Activated naive CD4-positive, alpha-beta T cell treated with anti-CD3 and anti-CD28 coated beads, Interleukin-2, amount 50 U/mL, for 24 hours (primary cell): Measurements from ENCODE around the gene CAB39L.
A peak's percentile ranks its signal among the peaks of the same experiment; 100 is the strongest.

Experiments used
- H3K27ac Mint-ChIP-seq: one replicate; pipeline ENCODE4 v1.8.0; 2021; ENCODE audit warnings: mild to moderate bottlenecking, mixed read lengths
- H3K27me3 Mint-ChIP-seq: one replicate; pipeline ENCODE4 v1.8.0; 2021; ENCODE audit warnings: mixed read lengths
- H3K36me3 Mint-ChIP-seq: one replicate; pipeline ENCODE4 v1.8.0; 2021; ENCODE audit warnings: mixed read lengths
- H3K4me1 Mint-ChIP-seq: one replicate; pipeline ENCODE4 v1.8.0; 2021; ENCODE audit warnings: mixed read lengths
- H3K4me3 Mint-ChIP-seq: one replicate; pipeline ENCODE4 v1.8.0; 2021; ENCODE audit warnings: mild to moderate bottlenecking, mixed read lengths
- H3K9me3 Mint-ChIP-seq: one replicate; pipeline ENCODE4 v1.8.0; 2021; ENCODE audit warnings: mixed read lengths

CAB39L gene

DNA sequence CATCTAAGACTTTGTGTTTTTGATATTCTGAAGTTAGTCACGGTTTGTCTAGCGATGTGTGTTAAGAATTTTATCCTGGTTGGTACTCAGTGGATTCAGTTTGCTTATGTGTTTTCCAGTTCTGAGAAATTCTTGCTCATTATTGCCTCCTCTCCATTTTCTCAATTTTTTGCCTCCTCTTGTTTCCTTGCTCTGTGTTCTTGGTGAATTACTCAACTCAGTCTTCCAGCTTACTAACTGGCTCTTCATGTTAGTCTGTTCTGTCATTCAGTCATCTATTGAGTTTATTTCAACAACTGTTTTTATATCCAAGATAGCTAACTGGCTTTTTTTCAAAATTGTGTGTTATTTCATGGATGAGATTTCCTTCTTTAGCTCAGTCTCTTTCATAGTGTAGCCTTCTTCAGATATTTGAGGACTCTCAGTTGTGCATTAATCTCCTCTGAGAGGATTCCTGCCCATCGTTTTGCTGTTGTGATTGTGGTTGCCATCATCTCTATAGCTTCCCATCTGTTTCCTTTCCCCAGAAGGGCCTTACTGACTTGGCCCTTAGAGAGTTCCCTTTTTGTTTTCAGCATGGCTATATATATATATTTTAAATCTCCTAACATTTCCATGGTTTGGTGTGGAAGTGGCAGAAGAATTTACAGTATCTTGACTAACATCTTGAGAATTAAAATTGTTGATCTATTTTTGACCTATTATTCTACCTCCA is 6.4 kb upstream of the CAB39L start:
- H3K36me3 Mint-ChIP-seq, result peaks cover 14% of the 10 kb centered on the region
- peak overlapping the region; percentile 23 for H3K4me3 Mint-ChIP-seq
- H3K4me1 Mint-ChIP-seq, result peaks cover 80% of the 10 kb centered on the region
- H3K27ac Mint-ChIP-seq, result peak overlapping the region; percentile 89
- no peaks in the 10 kb centered on the region for H3K27me3 Mint-ChIP-seq
- H3K9me3 Mint-ChIP-seq, result no peaks in the 10 kb centered on the region

- H3K4me1 Mint-ChIP-seq, result peaks cover 70% of the 10 kb centered on the region
- H3K27ac Mint-ChIP-seq, result peak overlapping the region; percentile 83
- peaks cover 12% of the 10 kb centered on the region for H3K36me3 Mint-ChIP-seq
- H3K27me3 Mint-ChIP-seq, result no peaks in the 10 kb centered on the region
- H3K9me3 Mint-ChIP-seq, result no peaks in the 10 kb centered on the region
- H3K4me3 Mint-ChIP-seq, result peak overlapping the region; percentile 20
Measured at GRCh38 chr13:49448753-49449152, 4.9 kb upstream of the CAB39L start.

DNA sequence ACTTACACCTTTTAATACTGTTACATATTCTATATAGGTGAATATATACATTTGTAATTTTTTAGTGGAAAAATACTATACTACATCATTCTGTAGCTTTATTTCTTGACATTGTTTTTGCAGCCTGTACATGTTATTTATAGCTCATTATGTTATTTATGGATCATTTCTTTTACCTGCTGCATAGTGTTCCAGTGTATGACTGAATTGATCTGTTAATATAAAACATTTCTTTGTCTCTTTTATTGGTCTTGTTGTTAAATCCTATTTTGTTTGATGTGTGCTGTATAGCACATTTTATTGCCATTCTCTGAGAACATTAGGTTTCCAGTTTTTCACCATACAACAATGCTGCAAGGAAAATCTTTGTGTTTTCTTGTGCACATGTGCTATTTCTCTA is 2.6 kb upstream of the CAB39L start:
- Mint-ChIP-seq H3K9me3 (no peaks in the 10 kb centered on the region), H3K36me3 (peaks cover 4% of the 10 kb centered on the region), H3K4me3 (peak overlapping the region; percentile 74), H3K27me3 (no peaks in the 10 kb centered on the region), H3K4me1 (peaks cover 66% of the 10 kb centered on the region), H3K27ac (peak overlapping the region; percentile 94)

- Mint-ChIP-seq H3K4me1 (peaks cover 56% of the 10 kb centered on the region), H3K27me3 (no peaks in the 10 kb centered on the region), H3K27ac (peak overlapping the region; percentile 93), H3K4me3 (peak overlapping the region; percentile 93), H3K9me3 (no peaks in the 10 kb centered on the region), H3K36me3 (peaks cover 3% of the 10 kb centered on the region)
Measured at GRCh38 chr13:49444524-49445395, 896 bp upstream of the CAB39L start.

- H3K36me3 Mint-ChIP-seq, result no peaks in the 10 kb centered on the region
- H3K4me3 Mint-ChIP-seq, result peak overlapping the region; percentile 93
- peaks cover 42% of the 10 kb centered on the region for H3K4me1 Mint-ChIP-seq
- no peaks in the 10 kb centered on the region for H3K9me3 Mint-ChIP-seq
- peak overlapping the region; percentile 95 for H3K27ac Mint-ChIP-seq
- no peaks in the 10 kb centered on the region for H3K27me3 Mint-ChIP-seq
Measured at GRCh38 chr13:49443357-49443703, 534 bp downstream of the CAB39L start.

DNA sequence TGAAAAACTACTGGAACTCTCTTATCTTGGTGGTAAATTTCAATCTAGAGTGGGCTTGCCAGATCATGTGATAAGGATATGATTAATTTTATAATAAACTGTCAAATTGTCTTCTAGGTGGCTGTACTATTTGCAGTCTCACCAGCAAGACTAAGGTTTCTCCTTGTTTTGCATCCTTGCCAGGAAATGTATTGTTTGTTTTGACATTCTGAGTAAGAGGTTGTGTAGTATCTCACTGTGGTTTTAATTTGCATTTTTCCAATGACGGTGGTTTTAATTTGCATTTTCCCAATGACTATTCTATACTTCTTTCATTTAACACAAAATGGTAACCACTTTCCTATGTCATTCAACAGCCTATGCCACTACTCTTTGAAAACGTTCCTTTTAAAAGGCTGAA is 2.0 kb downstream of the CAB39L start:
- Mint-ChIP-seq H3K27ac (no peak overlapping the region), H3K9me3 (no peaks in the 10 kb centered on the region), H3K4me3 (no peak overlapping the region), H3K27me3 (no peaks in the 10 kb centered on the region), H3K36me3 (no peaks in the 10 kb centered on the region), H3K4me1 (peaks cover 29% of the 10 kb centered on the region)

- H3K27ac Mint-ChIP-seq, result no peak overlapping the region
- peaks cover 23% of the 10 kb centered on the region for H3K4me1 Mint-ChIP-seq
- no peaks in the 10 kb centered on the region for H3K36me3 Mint-ChIP-seq
- H3K4me3 Mint-ChIP-seq, result no peak overlapping the region
- no peaks in the 10 kb centered on the region for H3K27me3 Mint-ChIP-seq
- H3K9me3 Mint-ChIP-seq, result no peaks in the 10 kb centered on the region
Measured at GRCh38 chr13:49441312-49441711, 2.6 kb downstream of the CAB39L start.

DNA sequence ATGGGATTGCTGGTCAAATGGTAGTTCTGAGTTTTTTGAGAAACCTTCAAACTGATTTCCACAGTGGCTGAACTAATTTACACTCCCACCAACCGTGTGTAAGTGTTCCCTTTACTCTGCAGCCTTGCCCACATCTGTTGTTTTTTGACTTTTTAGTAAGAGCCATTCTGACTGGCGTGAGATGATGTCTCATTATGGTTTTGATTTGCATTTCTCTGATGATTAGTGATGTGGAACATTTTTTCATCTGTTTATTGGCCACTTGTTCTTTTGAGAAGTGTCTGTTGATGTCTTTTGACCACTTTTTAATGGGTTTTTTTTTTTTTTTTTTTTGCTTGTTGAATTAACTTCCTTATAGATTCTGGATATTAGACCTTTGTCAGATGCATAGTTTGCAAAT is 4.3 kb downstream of the CAB39L start:
- H3K4me1 Mint-ChIP-seq, result peaks cover 11% of the 10 kb centered on the region
- H3K27me3 Mint-ChIP-seq, result no peaks in the 10 kb centered on the region
- no peaks in the 10 kb centered on the region for H3K36me3 Mint-ChIP-seq
- no peak overlapping the region for H3K4me3 Mint-ChIP-seq
- H3K27ac Mint-ChIP-seq, result no peak overlapping the region
- H3K9me3 Mint-ChIP-seq, result no peaks in the 10 kb centered on the region

DNA sequence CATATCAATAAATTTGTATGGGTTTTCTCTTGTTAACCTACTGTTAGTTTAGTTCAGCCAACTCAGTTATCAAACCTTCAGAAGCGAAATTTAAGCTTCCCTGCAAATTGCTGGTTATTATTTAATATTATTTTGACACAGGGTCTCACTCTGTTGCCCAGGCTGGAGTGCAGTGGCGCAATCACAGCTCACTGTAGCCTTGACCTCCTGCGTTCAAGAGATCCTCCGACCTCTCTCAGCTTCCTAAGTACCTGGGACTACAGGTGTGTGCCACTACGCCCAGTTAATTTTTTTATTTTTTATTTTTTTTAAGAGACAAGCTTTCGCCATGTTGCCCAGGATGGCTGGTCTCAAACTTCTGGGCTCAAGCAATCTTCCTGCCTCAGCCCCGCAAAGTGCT is 6.2 kb downstream of the CAB39L start:
- no peaks in the 10 kb centered on the region for H3K9me3 Mint-ChIP-seq
- H3K27me3 Mint-ChIP-seq, result no peaks in the 10 kb centered on the region
- no peak overlapping the region for H3K27ac Mint-ChIP-seq
- no peaks in the 10 kb centered on the region for H3K36me3 Mint-ChIP-seq
- H3K4me1 Mint-ChIP-seq, result peaks cover under 1% of the 10 kb centered on the region
- no peak overlapping the region for H3K4me3 Mint-ChIP-seq

DNA sequence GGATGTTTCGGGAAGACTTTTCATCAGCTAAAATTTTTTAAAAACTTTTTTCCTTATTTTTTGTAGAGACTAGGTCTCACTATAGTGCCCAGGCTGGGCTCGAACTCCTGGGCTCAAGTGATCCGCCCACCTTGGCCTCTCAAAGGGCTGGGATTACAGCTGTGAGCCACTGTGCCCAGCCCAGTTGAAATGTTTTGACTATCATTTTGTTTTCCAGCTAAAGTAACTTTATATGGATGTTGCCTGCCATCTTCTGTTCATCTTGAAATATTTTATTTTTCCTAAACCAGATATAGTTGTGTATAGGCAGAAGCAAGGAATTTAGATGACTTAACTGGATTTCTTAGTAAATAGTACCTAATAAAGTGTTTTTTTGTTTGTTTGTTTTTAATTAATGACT is 7.0 kb downstream of the CAB39L start:
- Mint-ChIP-seq H3K4me3 (no peak overlapping the region), H3K9me3 (no peaks in the 10 kb centered on the region), H3K27ac (no peak overlapping the region), H3K36me3 (no peaks in the 10 kb centered on the region), H3K27me3 (no peaks in the 10 kb centered on the region), H3K4me1 (no peaks in the 10 kb centered on the region)

- Mint-ChIP-seq H3K36me3 (no peaks in the 10 kb centered on the region), H3K9me3 (no peaks in the 10 kb centered on the region), H3K27me3 (no peaks in the 10 kb centered on the region), H3K4me1 (no peaks in the 10 kb centered on the region), H3K27ac (no peak overlapping the region), H3K4me3 (no peak overlapping the region)
Measured at GRCh38 chr13:49435992-49436391, 7.9 kb downstream of the CAB39L start.

DNA sequence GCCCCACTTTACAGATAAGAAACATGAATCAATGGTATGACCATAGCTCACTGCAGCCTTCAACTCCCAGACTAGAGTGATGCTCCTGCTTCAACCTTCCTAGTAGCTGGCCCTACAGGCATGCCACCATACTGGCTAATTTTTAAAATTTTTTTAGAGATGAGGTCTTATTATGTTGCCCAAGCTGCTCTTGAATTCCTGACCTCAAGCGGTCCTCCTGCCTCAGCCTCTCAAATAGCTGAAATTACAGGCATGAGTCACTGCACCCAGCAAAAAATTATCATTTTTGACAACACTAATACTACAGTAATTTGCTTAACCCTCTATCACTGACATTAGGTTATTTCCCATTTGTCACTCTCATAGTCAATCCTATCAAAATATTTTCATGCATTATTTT is 14.7 kb downstream of the CAB39L start:
- no peaks in the 10 kb centered on the region for H3K4me1 Mint-ChIP-seq
- H3K27me3 Mint-ChIP-seq, result no peaks in the 10 kb centered on the region
- no peak overlapping the region for H3K4me3 Mint-ChIP-seq
- H3K9me3 Mint-ChIP-seq, result no peaks in the 10 kb centered on the region
- peaks cover 2% of the 10 kb centered on the region for H3K36me3 Mint-ChIP-seq
- H3K27ac Mint-ChIP-seq, result no peak overlapping the region

DNA sequence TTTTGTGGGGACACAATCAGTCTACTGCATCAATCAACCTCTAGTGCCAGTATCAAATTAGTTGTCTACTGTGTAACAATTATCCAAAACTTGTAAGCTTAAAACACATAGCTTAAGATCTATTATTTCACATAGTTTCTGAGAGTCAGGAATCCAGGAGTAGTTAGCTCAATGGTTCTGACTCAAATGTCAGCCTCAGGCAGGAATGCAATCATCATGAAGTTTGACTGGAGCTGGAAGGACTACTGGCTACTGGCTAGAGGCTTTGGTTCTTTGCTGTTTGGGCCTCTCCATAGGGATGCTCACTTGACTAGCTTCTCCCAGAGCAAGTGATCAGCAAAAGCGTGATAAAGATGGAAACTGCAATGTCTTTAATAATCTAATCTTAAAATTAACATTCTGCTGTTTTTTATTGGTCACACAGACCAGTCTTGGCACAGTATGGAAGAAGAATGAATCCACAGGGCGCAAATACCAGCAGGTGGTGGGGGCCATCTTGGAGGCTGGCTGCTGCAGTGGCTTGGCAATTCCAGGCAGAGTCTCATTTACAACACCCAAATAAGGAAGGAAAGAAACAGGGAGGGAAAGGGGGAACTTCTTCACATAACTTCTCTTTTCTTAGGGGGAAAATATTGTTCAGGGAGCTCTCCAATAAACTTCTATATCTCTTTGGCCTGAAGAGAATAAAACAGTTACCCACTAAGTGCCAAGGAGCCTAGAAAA is 15.7 kb downstream of the CAB39L start:
- H3K27me3 Mint-ChIP-seq, result no peaks in the 10 kb centered on the region
- no peak overlapping the region for H3K27ac Mint-ChIP-seq
- no peaks in the 10 kb centered on the region for H3K4me1 Mint-ChIP-seq
- H3K4me3 Mint-ChIP-seq, result no peak overlapping the region
- H3K36me3 Mint-ChIP-seq, result peaks cover 2% of the 10 kb centered on the region
- no peaks in the 10 kb centered on the region for H3K9me3 Mint-ChIP-seq

- H3K36me3 Mint-ChIP-seq, result peaks cover 2% of the 10 kb centered on the region
- H3K9me3 Mint-ChIP-seq, result no peaks in the 10 kb centered on the region
- H3K4me3 Mint-ChIP-seq, result no peak overlapping the region
- no peaks in the 10 kb centered on the region for H3K27me3 Mint-ChIP-seq
- H3K4me1 Mint-ChIP-seq, result no peaks in the 10 kb centered on the region
- no peak overlapping the region for H3K27ac Mint-ChIP-seq
Measured at GRCh38 chr13:49424011-49424560, 19.8 kb downstream of the CAB39L start.

- no peak overlapping the region for H3K27ac Mint-ChIP-seq
- no peaks in the 10 kb centered on the region for H3K4me1 Mint-ChIP-seq
- H3K36me3 Mint-ChIP-seq, result no peaks in the 10 kb centered on the region
- H3K4me3 Mint-ChIP-seq, result no peak overlapping the region
- no peaks in the 10 kb centered on the region for H3K9me3 Mint-ChIP-seq
- no peaks in the 10 kb centered on the region for H3K27me3 Mint-ChIP-seq
Measured at GRCh38 chr13:49421391-49421790, 22.5 kb downstream of the CAB39L start.

DNA sequence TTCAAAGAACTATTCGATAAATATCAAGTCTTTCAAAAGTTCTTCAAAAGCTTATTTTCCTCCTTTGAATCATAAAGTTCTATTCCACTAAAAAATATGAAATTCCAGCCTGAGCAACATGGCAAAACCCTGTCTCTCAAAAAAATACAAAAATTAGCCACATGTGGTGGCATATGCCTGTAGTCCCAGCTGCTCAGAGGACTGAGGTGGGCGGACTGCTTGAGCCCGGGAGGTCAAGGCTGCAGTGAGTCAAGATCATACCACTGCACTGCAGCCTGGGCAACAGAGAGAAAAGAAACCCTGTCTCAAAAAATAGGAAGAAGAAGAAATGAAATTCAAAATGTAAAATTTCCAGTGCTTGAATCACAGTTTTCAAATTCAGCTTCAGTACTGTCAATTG is 24.6 kb downstream of the CAB39L start:
- no peaks in the 10 kb centered on the region for H3K36me3 Mint-ChIP-seq
- no peak overlapping the region for H3K27ac Mint-ChIP-seq
- H3K27me3 Mint-ChIP-seq, result no peaks in the 10 kb centered on the region
- H3K4me1 Mint-ChIP-seq, result no peaks in the 10 kb centered on the region
- H3K4me3 Mint-ChIP-seq, result no peak overlapping the region
- H3K9me3 Mint-ChIP-seq, result no peaks in the 10 kb centered on the region
